Osteocyte (in vitro differentiated cells): ENCODE data around the gene MICALL2. TPM values are rescaled to one million over a fixed set of nuclear protein-coding genes. Genes with fewer than 3 reads are reported as not detected.

ENCODE experiments used
- DNase-seq: peaks from one replicate; pipeline ENCODE4 v3.0.0; 2021; ENCODE audit warnings: mixed read lengths; ENCODE audit not compliant: unreplicated experiment; ENCODE audit errors: extremely low spot score
- H3K27ac Mint-ChIP-seq: one replicate; pipeline ENCODE4 v1.8.0; 2021; ENCODE audit warnings: mild to moderate bottlenecking, mixed read lengths; ENCODE audit not compliant: unreplicated experiment
- H3K27me3 Mint-ChIP-seq: one replicate; pipeline ENCODE4 v1.8.0; 2021; ENCODE audit warnings: mixed read lengths; ENCODE audit not compliant: unreplicated experiment
- H3K36me3 Mint-ChIP-seq: one replicate; pipeline ENCODE4 v1.8.0; 2021; ENCODE audit warnings: mixed read lengths; ENCODE audit not compliant: unreplicated experiment
- H3K4me1 Mint-ChIP-seq: one replicate; pipeline ENCODE4 v1.8.0; 2021; ENCODE audit warnings: mixed read lengths; ENCODE audit not compliant: unreplicated experiment
- H3K4me3 Mint-ChIP-seq: one replicate; pipeline ENCODE4 v1.8.0; 2021; ENCODE audit warnings: mild to moderate bottlenecking, moderate library complexity, mixed read lengths; ENCODE audit not compliant: unreplicated experiment
- H3K9me3 Mint-ChIP-seq: one replicate; pipeline ENCODE4 v1.8.0; 2021; ENCODE audit warnings: mixed read lengths; ENCODE audit not compliant: unreplicated experiment
- CTCF ChIP-seq: fragments of 200-600 bp; sonication (generic); IDR thresholded peaks from 2 replicates; pipeline ENCODE4 v1.5.0; 2021; ENCODE audit warnings: antibody characterized with exemption, mild to moderate bottlenecking, moderate library complexity
- total RNA-seq: library from RNA; stranded (reverse); gene quantifications from 2 replicates; pipeline ENCODE4 v1.2.1, GENCODE V29; 2021

The MICALL2 gene
- total RNA-seq, 1 donor from 2014 or later, result 63.1 TPM

- peaks cover 5% of the 10 kb centered on the region for H3K4me1 Mint-ChIP-seq
- no peaks in the 10 kb centered on the region for H3K9me3 Mint-ChIP-seq
- TF ChIP-seq CTCF, result no peak
- no peak overlapping the region for H3K4me3 Mint-ChIP-seq
- DNase-seq, result no peak
- H3K36me3 Mint-ChIP-seq, result no peaks in the 10 kb centered on the region
- H3K27me3 Mint-ChIP-seq, result peaks cover 6% of the 10 kb centered on the region
- H3K27ac Mint-ChIP-seq, result no peak overlapping the region
These were observed 33.8 kb downstream of the MICALL2 start for GRCh38 chr7:1425292-1426136.

- TF ChIP-seq CTCF, result no peak
- Mint-ChIP-seq H3K9me3 (no peaks in the 10 kb centered on the region), H3K27me3 (peaks cover 6% of the 10 kb centered on the region), H3K4me3 (no peak overlapping the region), H3K4me1 (peaks cover 5% of the 10 kb centered on the region), H3K36me3 (no peaks in the 10 kb centered on the region), H3K27ac (no peak overlapping the region)
- DNase-seq, result no peak
These were observed 35.2 kb downstream of the MICALL2 start for GRCh38 chr7:1424041-1424440.

DNA sequence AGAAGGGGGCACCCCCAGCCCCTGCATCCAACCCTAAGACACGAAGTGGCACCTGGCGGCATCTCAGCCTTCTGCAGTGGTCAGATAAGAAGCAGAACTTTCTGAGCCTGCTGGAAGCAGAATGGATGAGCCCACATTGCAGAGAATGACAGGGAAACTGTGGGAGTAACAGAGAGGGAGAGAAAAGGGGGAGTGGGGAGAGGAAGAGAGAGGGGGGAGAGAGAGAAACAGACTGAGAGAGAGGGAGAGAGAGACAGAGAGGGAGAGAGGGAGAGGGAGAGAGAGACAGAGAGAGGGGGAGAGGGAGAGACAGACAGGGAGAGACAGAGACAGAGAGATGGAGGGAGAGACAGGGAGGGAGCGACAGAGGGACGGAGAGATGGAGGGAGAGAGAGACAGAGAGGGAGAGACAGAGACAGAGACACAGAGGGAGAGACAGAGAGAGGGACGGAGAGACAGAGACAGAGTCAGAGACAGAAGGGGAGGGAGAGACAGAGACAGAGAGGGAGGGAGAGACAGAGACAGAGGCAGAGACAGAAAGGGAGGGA lies 35.9 kb downstream of the MICALL2 start:
- H3K9me3 Mint-ChIP-seq, result no peaks in the 10 kb centered on the region
- H3K27me3 Mint-ChIP-seq, result peaks cover 6% of the 10 kb centered on the region
- H3K4me3 Mint-ChIP-seq, result no peak overlapping the region
- no peak for DNase-seq
- no peak overlapping the region for H3K27ac Mint-ChIP-seq
- H3K36me3 Mint-ChIP-seq, result no peaks in the 10 kb centered on the region
- H3K4me1 Mint-ChIP-seq, result peaks cover 5% of the 10 kb centered on the region
- no peak for TF ChIP-seq CTCF

DNA sequence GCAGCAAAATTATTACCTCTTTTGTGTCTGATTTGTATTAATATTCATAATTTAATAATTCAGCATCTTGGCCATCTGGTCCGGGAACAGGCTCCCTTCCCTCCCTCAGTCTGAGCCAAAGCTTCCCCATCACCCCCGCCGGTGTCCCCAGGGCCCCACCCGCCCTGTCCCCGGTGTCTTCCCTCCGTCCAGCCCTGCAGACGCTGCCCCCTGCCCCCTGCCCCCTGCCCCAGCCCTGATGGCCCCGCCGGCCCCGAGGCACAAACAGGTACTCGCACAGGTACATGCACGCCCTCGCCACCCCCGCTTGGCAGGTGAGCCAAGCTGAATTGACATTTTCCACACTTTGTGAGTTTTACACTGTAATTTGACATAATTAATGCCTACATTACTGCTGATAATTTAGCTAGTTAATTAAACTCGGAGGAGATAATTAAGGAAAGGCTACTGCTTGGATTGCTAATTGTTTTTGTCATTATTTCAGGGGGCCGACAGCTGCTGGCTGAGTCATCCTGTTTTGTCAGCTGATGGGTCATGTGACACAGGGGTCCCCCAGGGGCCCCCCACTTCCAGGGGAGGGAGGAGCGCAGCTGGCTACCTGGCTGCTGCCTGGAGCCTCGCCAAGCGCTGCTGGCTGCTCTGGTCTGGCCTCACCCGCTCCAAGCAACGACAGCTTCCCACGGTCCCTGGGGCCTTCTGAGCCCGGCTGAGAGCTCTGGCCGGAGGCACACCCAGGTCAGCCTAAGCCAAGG lies 36.6 kb downstream of the MICALL2 start:
- H3K4me1 Mint-ChIP-seq, result peaks cover 5% of the 10 kb centered on the region
- H3K27ac Mint-ChIP-seq, result no peak overlapping the region
- H3K4me3 Mint-ChIP-seq, result no peak overlapping the region
- no peaks in the 10 kb centered on the region for H3K9me3 Mint-ChIP-seq
- DNase-seq, result no peak
- no peaks in the 10 kb centered on the region for H3K36me3 Mint-ChIP-seq
- no peak for TF ChIP-seq CTCF
- H3K27me3 Mint-ChIP-seq, result peaks cover 6% of the 10 kb centered on the region

DNA sequence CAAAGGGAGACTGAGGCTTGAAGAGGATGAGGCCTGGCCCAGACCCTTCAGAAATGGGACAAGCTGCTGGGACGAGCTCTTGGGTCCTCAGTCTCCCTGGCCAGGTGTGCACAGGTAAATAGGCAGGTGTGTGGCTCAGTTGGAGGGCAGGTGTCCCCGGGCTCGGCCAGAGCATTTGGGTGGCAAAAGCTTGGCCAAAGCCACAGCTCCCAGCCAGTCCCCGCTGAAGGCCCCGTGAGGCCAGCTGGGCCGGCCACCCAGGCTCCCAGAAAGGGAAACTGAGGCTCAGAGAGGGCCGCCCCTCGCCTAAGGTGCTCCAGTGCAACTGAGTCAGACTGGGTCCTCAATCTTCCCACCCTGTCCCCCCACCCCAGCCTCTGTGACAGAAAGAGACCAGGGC lies 37.3 kb downstream of the MICALL2 start:
- Mint-ChIP-seq H3K4me3 (no peak overlapping the region), H3K4me1 (peaks cover 10% of the 10 kb centered on the region), H3K27ac (no peak overlapping the region), H3K9me3 (no peaks in the 10 kb centered on the region), H3K36me3 (no peaks in the 10 kb centered on the region), H3K27me3 (peaks cover 12% of the 10 kb centered on the region)
- DNase-seq, result no peak
- TF ChIP-seq CTCF, result no peak
